Esophagus muscularis mucosa (tissue), 4 donors: ENCODE measurements around the gene MYH14. TPM values are rescaled to one million over a fixed set of nuclear protein-coding genes. Genes with fewer than 3 reads are reported as not detected.
A peak's percentile ranks its signal among the peaks of the same experiment; 100 is the strongest.

ENCODE experiments used
- DNase-seq: peaks from one replicate; pipeline ENCODE4 v3.0.0-alpha.2; 2017; ENCODE audit errors: extremely low spot score
- H3K27ac ChIP-seq, 4 donors: fragments of 200-600 bp; sonication (generic); replicated peaks in 1 of 4; 1 replicate in 3 of 4; 2 replicates in 1 of 4; pipeline ENCODE4 v1.5.1; 2016 to 2019; ENCODE audit warnings: mild to moderate bottlenecking in 1 of 4
- H3K27me3 ChIP-seq, 4 donors: fragments of 200-600 bp; sonication (generic); one replicate each; pipeline versions ENCODE4 v1.5.1 to v1.6.0; 2016 to 2019
- H3K36me3 ChIP-seq, 4 donors: fragments of 200-600 bp; sonication (generic); one replicate each; pipeline ENCODE4 v1.5.1; 2016 to 2019
- H3K4me1 ChIP-seq, 4 donors: fragments of 200-600 bp; sonication (generic); one replicate each; pipeline ENCODE4 v1.5.1; 2016 to 2019
- H3K4me3 ChIP-seq, 4 donors: fragments of 200-600 bp; sonication (generic); 1 replicate in 2 of 4; 2 replicates in 2 of 4; pipeline ENCODE4 v1.5.1; 2016 to 2019; ENCODE audit warnings: mild to moderate bottlenecking in 4 of 4, moderate library complexity in 1 of 4
- H3K9me3 ChIP-seq, 4 donors: fragments of 200-600 bp; sonication (generic); 1 replicate in 3 of 4; 2 replicates in 1 of 4; pipeline ENCODE4 v1.5.1; 2016 to 2019
- EP300 ChIP-seq: sonication (generic); formaldehyde crosslinking; IDR thresholded peaks from one replicate; pipeline ENCODE4 v1.6.1; 2017; ENCODE audit warnings: antibody characterized with exemption
- POLR2A ChIP-seq: fragments of 450-650 bp; IDR thresholded peaks from one replicate; pipeline ENCODE4 v1.6.1; 2017; ENCODE audit warnings: antibody characterized with exemption, moderate library complexity, mild to moderate bottlenecking, low read depth
- POLR2AphosphoS5 ChIP-seq, 2 donors: sonication (generic); formaldehyde crosslinking; IDR thresholded peaks; one replicate each; pipeline ENCODE4 v1.6.1; 2017; ENCODE audit warnings: antibody characterized with exemption in 2 of 2
- WGBS: methylation state at CpG from one replicate; pipeline ENCODE4 v1.1.5; 2018; 5-methylcytosine and 5-hydroxymethylcytosine counted together
- intact Hi-C: fragments of 100-400 bp; cut with DNase I; formaldehyde crosslinking; loops from one replicate; pipeline ENCODE4 v1.15.1; 2023
- total RNA-seq, 4 donors: library from RNA; depleted of rRNA; stranded (reverse); fragments of >200 nt; gene quantifications; one replicate each; pipeline versions ENCODE4 v1.1.0 to v1.2.1, GENCODE V29; 2016
- TF ChIP-seq, protein P1 (sequence below), 3 experiments: fragments of 200-600 bp in 2 of 3; fragments of 450-650 bp in 1 of 3; sonication (generic) in 2 of 3; IDR thresholded peaks; one replicate each; pipeline ENCODE4 v1.5.1; 2017 to 2019; ENCODE audit warnings: antibody characterized with exemption in 3 of 3, mild to moderate bottlenecking in 2 of 3, moderate library complexity in 1 of 3

Gene MYH14
- total RNA-seq, 4 donors from 2014 or later = 2.5 to 10.1 (median 5.3) TPM

DNA sequence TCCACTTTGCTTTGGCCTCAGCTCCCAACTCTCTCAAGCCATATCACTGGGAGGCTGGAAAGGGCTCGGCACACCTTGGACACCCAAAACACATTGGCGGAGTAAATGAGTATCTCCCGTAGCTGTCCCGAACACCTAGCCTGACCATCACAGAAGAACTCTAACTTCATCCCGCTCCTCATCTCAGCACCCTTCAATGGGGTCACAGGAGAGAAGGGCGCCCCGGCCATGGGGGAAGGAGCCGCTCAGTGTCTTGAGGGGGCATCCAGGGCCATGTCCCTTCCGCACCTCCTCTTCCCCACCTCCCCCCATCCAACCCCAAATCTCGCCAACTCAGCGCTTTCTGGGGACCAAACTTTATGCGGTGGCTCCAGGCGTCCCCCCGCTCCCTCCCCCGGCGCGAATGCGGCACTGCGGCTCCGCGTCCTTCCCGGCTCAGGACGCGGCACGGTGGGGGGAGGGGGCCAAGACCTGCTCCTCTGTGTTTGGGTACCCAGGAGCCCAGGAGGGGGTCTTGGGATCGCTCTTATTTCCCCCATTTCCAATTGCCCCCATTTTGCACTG is 122.8 kb downstream of the MYH14 start:
- Histone ChIP-seq H3K27me3 (peaks cover 0 to 64% (median 38%) of the 10 kb centered on the region in 4 donors), H3K27ac (no peak overlapping the region), H3K9me3 (no peaks in the 10 kb centered on the region), H3K36me3 (no peaks in the 10 kb centered on the region), H3K4me1 (peaks cover 15 to 49% (median 46%) of the 10 kb centered on the region in 4 donors), H3K4me3 (peak overlapping the region in 1 of 4 donors; percentile 5)
- 3% methylated on average over 19 of the region's 26 CpGs for WGBS
- no peak for DNase-seq
- intact Hi-C loops = no loop called here
- TF ChIP-seq, protein P1, sequence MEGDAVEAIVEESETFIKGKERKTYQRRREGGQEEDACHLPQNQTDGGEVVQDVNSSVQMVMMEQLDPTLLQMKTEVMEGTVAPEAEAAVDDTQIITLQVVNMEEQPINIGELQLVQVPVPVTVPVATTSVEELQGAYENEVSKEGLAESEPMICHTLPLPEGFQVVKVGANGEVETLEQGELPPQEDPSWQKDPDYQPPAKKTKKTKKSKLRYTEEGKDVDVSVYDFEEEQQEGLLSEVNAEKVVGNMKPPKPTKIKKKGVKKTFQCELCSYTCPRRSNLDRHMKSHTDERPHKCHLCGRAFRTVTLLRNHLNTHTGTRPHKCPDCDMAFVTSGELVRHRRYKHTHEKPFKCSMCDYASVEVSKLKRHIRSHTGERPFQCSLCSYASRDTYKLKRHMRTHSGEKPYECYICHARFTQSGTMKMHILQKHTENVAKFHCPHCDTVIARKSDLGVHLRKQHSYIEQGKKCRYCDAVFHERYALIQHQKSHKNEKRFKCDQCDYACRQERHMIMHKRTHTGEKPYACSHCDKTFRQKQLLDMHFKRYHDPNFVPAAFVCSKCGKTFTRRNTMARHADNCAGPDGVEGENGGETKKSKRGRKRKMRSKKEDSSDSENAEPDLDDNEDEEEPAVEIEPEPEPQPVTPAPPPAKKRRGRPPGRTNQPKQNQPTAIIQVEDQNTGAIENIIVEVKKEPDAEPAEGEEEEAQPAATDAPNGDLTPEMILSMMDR (IDR thresholded peaks at IDR 0.05) = no peak
- TF ChIP-seq POLR2AphosphoS5 (IDR thresholded peaks at IDR 0.05) = no peak
- no peak for TF ChIP-seq EP300
- no peak for TF ChIP-seq POLR2A

DNA sequence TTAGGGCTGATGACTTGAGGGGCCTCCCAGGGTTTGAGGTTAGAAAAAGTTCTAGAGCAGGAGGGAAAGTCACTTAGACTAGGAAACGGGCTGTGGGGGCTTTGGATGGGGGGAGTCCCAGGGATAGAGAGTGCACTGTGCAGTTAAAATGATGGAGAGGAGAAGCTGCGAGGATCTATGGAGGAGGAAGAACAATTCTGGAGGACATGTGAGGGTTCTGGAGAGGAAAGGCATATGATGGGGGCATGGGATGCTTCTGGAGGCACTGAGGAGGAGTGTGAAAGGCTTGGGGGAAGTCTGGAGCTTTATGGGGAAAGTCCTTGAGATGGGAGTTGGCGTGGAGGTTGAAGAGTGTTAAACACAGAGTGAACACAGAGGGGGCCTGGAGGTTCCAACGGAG is 123.6 kb downstream of the MYH14 start:
- Histone ChIP-seq H3K27me3 (peaks cover 0 to 72% (median 39%) of the 10 kb centered on the region in 4 donors), H3K27ac (no peak overlapping the region), H3K9me3 (no peaks in the 10 kb centered on the region), H3K36me3 (no peaks in the 10 kb centered on the region), H3K4me3 (no peak overlapping the region), H3K4me1 (peaks cover 16 to 58% (median 54%) of the 10 kb centered on the region in 4 donors)
- WGBS = 47% methylated on average over 4 of the region's 4 CpGs
- no peak for DNase-seq
- TF ChIP-seq POLR2AphosphoS5 (IDR thresholded peaks at IDR 0.05) (no peak), EP300 (no peak), POLR2A (no peak)
- TF ChIP-seq, protein P1 (IDR thresholded peaks at IDR 0.05) = no peak
- intact Hi-C loops = no loop called here

- 12% methylated on average over 19 of the region's 20 CpGs for WGBS
- no peak for DNase-seq
- TF ChIP-seq POLR2AphosphoS5 (IDR thresholded peaks at IDR 0.05) (no peak), POLR2A (no peak), EP300 (no peak)
- TF ChIP-seq, protein P1 (IDR thresholded peaks at IDR 0.05) = no peak
- Histone ChIP-seq H3K9me3 (no peaks in the 10 kb centered on the region), H3K4me1 (peaks cover 20 to 64% (median 56%) of the 10 kb centered on the region in 4 donors), H3K36me3 (no peaks in the 10 kb centered on the region), H3K27ac (no peak overlapping the region), H3K27me3 (peaks cover 0 to 79% (median 43%) of the 10 kb centered on the region in 4 donors), H3K4me3 (no peak overlapping the region)
- intact Hi-C loops = no loop called here
Observed at GRCh38 chr19:50327461-50328223, 124.2 kb downstream of the MYH14 start.

DNA sequence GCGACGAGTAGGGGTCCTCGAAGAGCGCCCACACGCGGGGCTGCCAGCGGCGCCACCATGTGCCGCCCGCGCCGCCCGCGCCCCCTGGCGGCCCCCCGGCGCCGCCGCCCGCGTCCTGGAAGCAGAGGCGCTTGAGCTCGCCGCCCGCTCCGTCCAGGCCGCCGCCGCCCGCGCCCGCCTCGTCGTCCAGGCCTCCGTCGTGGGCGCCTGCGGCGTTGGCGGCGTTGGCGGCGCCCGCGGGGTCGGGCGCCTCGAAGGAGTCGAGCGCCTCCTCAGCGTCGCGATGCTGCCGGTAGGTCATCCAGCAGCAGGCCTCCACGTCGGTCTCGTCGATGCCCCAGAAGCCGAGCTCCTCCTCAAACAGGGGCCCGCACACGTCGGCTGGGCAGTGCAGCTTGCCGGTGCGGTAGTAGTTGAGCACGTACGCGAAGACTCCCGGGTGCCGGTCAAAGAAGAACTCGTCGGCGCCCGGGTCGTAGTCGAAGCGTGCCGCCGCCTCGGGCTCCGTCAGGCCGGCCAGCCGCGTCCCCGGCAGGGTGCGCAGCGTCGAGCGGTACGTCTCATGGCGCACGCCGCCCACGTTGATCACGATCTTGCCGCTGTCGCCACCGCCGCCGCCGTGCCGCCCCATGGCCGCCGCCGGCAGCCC is 124.9 kb downstream of the MYH14 start:
- DNase-seq = no peak
- no peak for TF ChIP-seq POLR2AphosphoS5 (IDR thresholded peaks at IDR 0.05)
- peaks cover 27 to 71% (median 63%) of the 10 kb centered on the region in 4 donors for H3K4me1 ChIP-seq
- H3K27me3 ChIP-seq = peaks cover 0 to 79% (median 49%) of the 10 kb centered on the region in 4 donors
- H3K36me3 ChIP-seq = no peaks in the 10 kb centered on the region
- no peaks in the 10 kb centered on the region for H3K9me3 ChIP-seq
- intact Hi-C loops = no loop called here
- no peak overlapping the region for H3K27ac ChIP-seq
- 1% methylated on average over 10 of the region's 104 CpGs for WGBS
- H3K4me3 ChIP-seq = peak overlapping the region; percentile 39 to 59 (median 44)

- no peaks in the 10 kb centered on the region for H3K9me3 ChIP-seq
- no peak overlapping the region for H3K27ac ChIP-seq
- peaks cover 28 to 76% (median 68%) of the 10 kb centered on the region in 4 donors for H3K4me1 ChIP-seq
- H3K36me3 ChIP-seq = no peaks in the 10 kb centered on the region
- TF ChIP-seq POLR2AphosphoS5 (IDR thresholded peaks at IDR 0.05) (no peak), EP300 (no peak), POLR2A (no peak)
- TF ChIP-seq, protein P1 (IDR thresholded peaks at IDR 0.05) = peak in 1 of 3 experiments; percentile 19
- intact Hi-C loops = no loop called here
- peak overlapping the region; percentile 39 to 59 (median 44) for H3K4me3 ChIP-seq
- DNase-seq = no peak
- WGBS = 4% methylated on average over 8 of the region's 40 CpGs
- H3K27me3 ChIP-seq = peaks cover 0 to 81% (median 51%) of the 10 kb centered on the region in 4 donors
Observed at GRCh38 chr19:50328873-50329145, 125.4 kb downstream of the MYH14 start.
